22Rv1 (cell line): Measurements from ENCODE around the gene NOXO1.
A peak's percentile ranks its signal among the peaks of the same experiment; 100 is the strongest.

Experiments
- H3K27ac ChIP-seq: fragments of 450-650 bp; 2 replicates; pipeline ENCODE4 v1.5.1; 2017
- CTCF ChIP-seq: fragments of 450-650 bp; IDR thresholded peaks from 2 replicates; pipeline ENCODE4 v1.5.1; 2017; ENCODE audit warnings: mild to moderate bottlenecking
- ZFX ChIP-seq: fragments of 450-650 bp; IDR thresholded peaks from 2 replicates; pipeline ENCODE4 v1.6.1; 2017; ENCODE audit warnings: antibody characterized with exemption, borderline replicate concordance

NOXO1 gene

GRCh38 chr16:1949507-1949906, 31.8 kb downstream of the NOXO1 start:
- TF ChIP-seq ZFX (no peak), CTCF (no peak)

GRCh38 chr16:1947369-1947670, 33.9 kb downstream of the NOXO1 start:
- no peak overlapping the region for H3K27ac ChIP-seq
- TF ChIP-seq ZFX (no peak), CTCF (no peak)

More at GRCh38 chr16:1949507-1949906, 31.8 kb downstream of the NOXO1 start:
- no peak overlapping the region for H3K27ac ChIP-seq

- no peak overlapping the region for H3K27ac ChIP-seq
- TF ChIP-seq CTCF (no peak), ZFX (no peak)
Measured at GRCh38 chr16:1946495-1947368, 34.5 kb downstream of the NOXO1 start.

GRCh38 chr16:1945559-1946391, 35.5 kb downstream of the NOXO1 start:
- H3K27ac ChIP-seq: no peak overlapping the region
- no peak for TF ChIP-seq ZFX
- TF ChIP-seq CTCF: no peak

GRCh38 chr16:1944612-1945199, 36.6 kb downstream of the NOXO1 start:
- no peak for TF ChIP-seq CTCF
- no peak for TF ChIP-seq ZFX
- H3K27ac ChIP-seq: no peak overlapping the region

GRCh38 chr16:1942810-1943726, 38.2 kb downstream of the NOXO1 start, which contains the start of gene MSRB1:
MSRB1 (minus strand) TSS chr16:1943199; CDS start chr16:1943156, 43 bp downstream.
- 0 out of 2 replicates have a peak, but pooled peaks have one; percentile 9 for TF ChIP-seq CTCF
- no peak for TF ChIP-seq ZFX
- peak within 1 kb of the TSS; percentile 70 for H3K27ac ChIP-seq
